OCI-LY1 (cell line): ENCODE data around the gene PHETA2.

ENCODE experiments used
- H2AFZ ChIP-seq: fragments of 200-600 bp; sonication (generic), shearing (Covaris generic); 2 replicates; pipeline ENCODE4 v1.6.0; 2014; ENCODE audit warnings: antibody characterized with exemption, mild to moderate bottlenecking, low read length
- H3F3A ChIP-seq: fragments of 200-600 bp; sonication (generic), shearing (Covaris generic); 2 replicates; pipeline ENCODE4 v1.6.0; 2014; ENCODE audit warnings: mild to moderate bottlenecking, antibody characterized with exemption, low read length, moderate library complexity; ENCODE audit not compliant: insufficient read depth
- H3K27ac ChIP-seq: fragments of 200-600 bp; sonication (generic); 2 replicates; pipeline ENCODE4 v1.5.1; 2014; ENCODE audit warnings: low read length, mixed run types, mild to moderate bottlenecking, low read depth; ENCODE audit not compliant: poor library complexity, severe bottlenecking
- H3K27me3 ChIP-seq: fragments of 200-600 bp; sonication (generic); 2 replicates; pipeline ENCODE4 v1.6.0; 2014; ENCODE audit warnings: antibody characterized with exemption, mild to moderate bottlenecking, low read length, moderate library complexity; ENCODE audit not compliant: insufficient read depth
- H3K36me3 ChIP-seq: fragments of 200-600 bp; sonication (generic); 2 replicates; pipeline ENCODE4 v1.6.1; 2014; ENCODE audit warnings: mild to moderate bottlenecking, antibody characterized with exemption, low read length, moderate library complexity, mixed read lengths; ENCODE audit not compliant: insufficient read depth
- H3K4me1 ChIP-seq: fragments of 200-600 bp; sonication (generic); 2 replicates; pipeline ENCODE4 v1.5.1; 2014; ENCODE audit warnings: mild to moderate bottlenecking, low read length, moderate library complexity; ENCODE audit not compliant: insufficient read depth, severe bottlenecking
- H3K4me2 ChIP-seq: fragments of 200-600 bp; sonication (generic), shearing (Covaris generic); 2 replicates; pipeline ENCODE4 v1.6.1; 2014; ENCODE audit warnings: low read length
- H3K4me3 ChIP-seq: fragments of 200-600 bp; sonication (generic); 2 replicates; pipeline ENCODE4 v1.5.1; 2014; ENCODE audit warnings: low read length, low read depth, mild to moderate bottlenecking, mixed read lengths; ENCODE audit not compliant: poor library complexity, severe bottlenecking
- H3K79me2 ChIP-seq: fragments of 200-600 bp; shearing (Covaris generic); 2 replicates; pipeline ENCODE4 v1.6.1; 2016; ENCODE audit warnings: mixed run types, low read length, mixed read lengths; ENCODE audit not compliant: insufficient read depth
- H3K9ac ChIP-seq: fragments of 200-600 bp; sonication (generic), shearing (Covaris generic); 2 replicates; pipeline ENCODE4 v1.6.1; 2014; ENCODE audit warnings: mild to moderate bottlenecking, low read length, mixed read lengths
- H3K9me2 ChIP-seq: fragments of 200-600 bp; sonication (generic), shearing (Covaris generic); 2 replicates; pipeline ENCODE4 v1.6.1; 2014; ENCODE audit warnings: low read depth, mild to moderate bottlenecking, low read length, mixed read lengths
- H3K9me3 ChIP-seq: fragments of 200-600 bp; shearing (Covaris generic); 2 replicates; pipeline ENCODE4 v1.6.1; 2014; ENCODE audit warnings: low read length, mixed read lengths
- H4K20me1 ChIP-seq: fragments of 200-600 bp; sonication (generic), shearing (Covaris generic); 2 replicates; pipeline ENCODE4 v1.6.0; 2016; ENCODE audit warnings: mild to moderate bottlenecking, low read length; ENCODE audit not compliant: insufficient read depth
- EZH2 ChIP-seq: fragments of 200-600 bp; sonication (generic), shearing (Covaris generic); IDR thresholded peaks from 2 replicates; pipeline ENCODE4 v1.8.0; 2017; ENCODE audit warnings: borderline replicate concordance, mixed run types, mild to moderate bottlenecking, antibody characterized with exemption, low read length, moderate library complexity, mixed read lengths
- TF ChIP-seq, protein P1 (sequence below): fragments of 200-600 bp; sonication (generic), shearing (Covaris generic); IDR thresholded peaks from 2 replicates; pipeline ENCODE4 v1.5.1; 2017; ENCODE audit warnings: mild to moderate bottlenecking, antibody characterized with exemption, low read length, moderate library complexity, mixed read lengths

The PHETA2 gene

DNA sequence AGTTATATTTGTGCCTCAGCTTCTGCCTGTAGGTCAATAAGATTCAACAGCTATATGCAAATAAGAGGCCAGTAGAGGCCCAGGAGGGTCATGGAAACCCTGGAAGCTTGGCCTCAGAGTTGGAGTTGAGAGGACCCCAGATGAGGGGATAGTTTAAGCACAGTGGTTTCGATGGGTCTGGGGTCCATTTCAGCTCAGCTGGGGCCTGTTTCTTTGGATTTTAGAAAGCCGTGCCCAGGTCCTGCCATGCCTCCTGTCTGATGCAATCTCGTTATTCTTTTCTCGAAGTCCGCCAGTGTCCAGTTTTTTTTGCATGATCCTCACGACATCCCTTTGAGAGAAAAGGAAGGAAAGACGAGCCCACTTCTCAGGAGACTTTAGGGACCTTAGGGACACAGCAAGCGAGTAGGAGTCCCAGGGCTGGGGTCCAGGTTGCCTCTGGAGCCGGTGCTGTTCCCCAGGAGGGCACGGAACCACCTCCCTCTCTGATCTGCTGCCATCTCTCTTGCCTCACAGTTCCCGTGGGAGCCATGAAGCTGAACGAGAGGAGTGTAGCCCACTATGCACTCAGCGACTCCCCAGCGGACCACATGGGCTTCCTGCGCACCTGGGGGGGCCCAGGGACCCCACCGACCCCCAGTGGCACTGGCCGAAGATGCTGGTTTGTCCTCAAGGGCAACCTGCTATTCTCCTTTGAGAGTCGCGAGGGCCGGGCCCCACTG lies 2.9 kb downstream of the PHETA2 start:
- peaks cover 17% of the 10 kb centered on the region for H3K4me1 ChIP-seq
- no peaks in the 10 kb centered on the region for H4K20me1 ChIP-seq
- peaks cover 11% of the 10 kb centered on the region for H3K79me2 ChIP-seq
- H3K27me3 ChIP-seq: no peaks in the 10 kb centered on the region
- no peak for TF ChIP-seq EZH2
- TF ChIP-seq, protein P1, sequence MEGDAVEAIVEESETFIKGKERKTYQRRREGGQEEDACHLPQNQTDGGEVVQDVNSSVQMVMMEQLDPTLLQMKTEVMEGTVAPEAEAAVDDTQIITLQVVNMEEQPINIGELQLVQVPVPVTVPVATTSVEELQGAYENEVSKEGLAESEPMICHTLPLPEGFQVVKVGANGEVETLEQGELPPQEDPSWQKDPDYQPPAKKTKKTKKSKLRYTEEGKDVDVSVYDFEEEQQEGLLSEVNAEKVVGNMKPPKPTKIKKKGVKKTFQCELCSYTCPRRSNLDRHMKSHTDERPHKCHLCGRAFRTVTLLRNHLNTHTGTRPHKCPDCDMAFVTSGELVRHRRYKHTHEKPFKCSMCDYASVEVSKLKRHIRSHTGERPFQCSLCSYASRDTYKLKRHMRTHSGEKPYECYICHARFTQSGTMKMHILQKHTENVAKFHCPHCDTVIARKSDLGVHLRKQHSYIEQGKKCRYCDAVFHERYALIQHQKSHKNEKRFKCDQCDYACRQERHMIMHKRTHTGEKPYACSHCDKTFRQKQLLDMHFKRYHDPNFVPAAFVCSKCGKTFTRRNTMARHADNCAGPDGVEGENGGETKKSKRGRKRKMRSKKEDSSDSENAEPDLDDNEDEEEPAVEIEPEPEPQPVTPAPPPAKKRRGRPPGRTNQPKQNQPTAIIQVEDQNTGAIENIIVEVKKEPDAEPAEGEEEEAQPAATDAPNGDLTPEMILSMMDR: no peak
- no peaks in the 10 kb centered on the region for H3F3A ChIP-seq
- H3K27ac ChIP-seq: no peak overlapping the region
- H3K36me3 ChIP-seq: peaks cover 5% of the 10 kb centered on the region
- H3K9me2 ChIP-seq: no peaks in the 10 kb centered on the region
- no peak overlapping the region for H3K4me3 ChIP-seq
- no peaks in the 10 kb centered on the region for H3K9me3 ChIP-seq
- H3K9ac ChIP-seq: no peak overlapping the region
- H3K4me2 ChIP-seq: no peak overlapping the region
- H2AFZ ChIP-seq: no peak overlapping the region

DNA sequence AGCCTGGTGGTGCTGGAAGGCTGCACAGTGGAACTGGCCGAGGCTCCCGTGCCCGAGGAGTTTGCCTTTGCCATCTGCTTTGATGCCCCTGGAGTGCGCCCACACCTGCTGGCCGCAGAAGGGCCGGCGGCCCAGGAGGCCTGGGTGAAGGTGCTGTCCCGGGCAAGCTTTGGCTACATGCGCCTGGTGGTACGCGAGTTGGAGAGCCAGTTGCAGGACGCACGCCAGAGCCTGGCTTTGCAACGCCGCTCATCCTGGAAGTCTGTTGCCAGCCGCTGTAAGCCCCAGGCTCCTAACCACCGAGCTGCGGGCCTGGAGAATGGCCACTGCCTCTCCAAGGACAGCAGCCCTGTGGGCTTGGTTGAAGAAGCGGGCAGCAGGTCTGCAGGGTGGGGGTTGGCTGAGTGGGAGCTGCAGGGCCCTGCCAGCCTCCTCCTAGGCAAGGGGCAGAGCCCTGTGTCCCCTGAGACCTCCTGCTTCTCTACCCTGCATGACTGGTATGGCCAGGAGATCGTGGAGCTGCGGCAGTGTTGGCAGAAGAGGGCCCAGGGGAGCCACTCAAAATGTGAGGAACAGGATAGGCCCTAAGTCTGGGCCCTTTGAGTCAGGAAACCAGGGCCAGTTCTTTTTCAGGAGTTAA lies 3.6 kb downstream of the PHETA2 start:
- Histone ChIP-seq H3K9me2 (no peaks in the 10 kb centered on the region), H3K9ac (no peak overlapping the region), H3K27me3 (no peaks in the 10 kb centered on the region), H3K4me1 (peaks cover 17% of the 10 kb centered on the region), H4K20me1 (no peaks in the 10 kb centered on the region), H3K36me3 (peaks cover 12% of the 10 kb centered on the region), H3K79me2 (peaks cover 11% of the 10 kb centered on the region), H2AFZ (no peak overlapping the region), H3F3A (no peaks in the 10 kb centered on the region), H3K9me3 (no peaks in the 10 kb centered on the region), H3K27ac (no peak overlapping the region), H3K4me3 (no peak overlapping the region), H3K4me2 (no peak overlapping the region)
- TF ChIP-seq, protein P1: no peak
- TF ChIP-seq EZH2: no peak

- no peaks in the 10 kb centered on the region for H3K9me2 ChIP-seq
- H3K36me3 ChIP-seq: peaks cover 23% of the 10 kb centered on the region
- H3K79me2 ChIP-seq: peaks cover 11% of the 10 kb centered on the region
- no peak overlapping the region for H2AFZ ChIP-seq
- peak overlapping the region; percentile 90 for H3K9ac ChIP-seq
- peak overlapping the region; percentile 81 for H3K4me3 ChIP-seq
- no peaks in the 10 kb centered on the region for H3K27me3 ChIP-seq
- H3K4me2 ChIP-seq: peak overlapping the region; percentile 74
- peaks cover 17% of the 10 kb centered on the region for H3K4me1 ChIP-seq
- H3K9me3 ChIP-seq: no peaks in the 10 kb centered on the region
- TF ChIP-seq, protein P1: no peak
- no peak for TF ChIP-seq EZH2
- H3K27ac ChIP-seq: peak overlapping the region; percentile 79
- no peaks in the 10 kb centered on the region for H3F3A ChIP-seq
- H4K20me1 ChIP-seq: no peaks in the 10 kb centered on the region
Measured at GRCh38 chr22:42078469-42079318, 4.6 kb downstream of the PHETA2 start.
